Renal pelvis (tissue), 4 donors: ENCODE measurements around the gene KIF11. TPM values are rescaled to one million over a fixed set of nuclear protein-coding genes. Genes with fewer than 3 reads are reported as not detected.

Experiments used
- DNase-seq: peaks from one replicate; pipeline ENCODE4 v3.0.0-alpha.2; 2013
- polyA plus RNA-seq, 3 donors: library from polyadenylated mRNA; unstranded; fragments of 120-200 nt; gene quantifications; one replicate each; pipeline ENCODE4 v1.2.1, GENCODE V29; 2013; ENCODE audit not compliant: insufficient read length in 3 of 3

Gene KIF11
- polyA plus RNA-seq, 3 donors = 26.6 to 29.6 (median 28.9) TPM

- no peak for DNase-seq
Observed at GRCh38 chr10:92664322-92664721, 71.4 kb downstream of the KIF11 start.

- no peak for DNase-seq
Observed at GRCh38 chr10:92667078-92667477, 74.1 kb downstream of the KIF11 start.

- DNase-seq = no peak
Observed at GRCh38 chr10:92677708-92678107, 84.8 kb downstream of the KIF11 start.

GRCh38 chr10:92678206-92678605 lies 85.3 kb downstream of the KIF11 start:
- DNase-seq = no peak

- DNase-seq = no peak
Observed at GRCh38 chr10:92681306-92681834, 88.4 kb downstream of the KIF11 start.

GRCh38 chr10:92688573-92688926 lies 95.6 kb downstream of the KIF11 start:
- DNase-seq = no peak

- DNase-seq = no peak
Observed at GRCh38 chr10:92688927-92689662, 96.2 kb downstream of the KIF11 start.

GRCh38 chr10:92689663-92690210 lies 96.8 kb downstream of the KIF11 start, which contains the start of gene HHEX:
Gene HHEX, plus strand, starts transcription at chr10:92689955. Its CDS starts 32 bp downstream, at chr10:92689987.
- no peak for DNase-seq

GRCh38 chr10:92690211-92690914 lies 97.4 kb downstream of the KIF11 start:
- DNase-seq = no peak

GRCh38 chr10:92690915-92691590 lies 98.1 kb downstream of the KIF11 start:
- no peak for DNase-seq

- DNase-seq = no peak
Observed at GRCh38 chr10:92691591-92692079, 98.7 kb downstream of the KIF11 start.

GRCh38 chr10:92692080-92692671 lies 99.2 kb downstream of the KIF11 start:
- DNase-seq = no peak

- DNase-seq = no peak
Observed at GRCh38 chr10:92692697-92693533, 100.0 kb downstream of the KIF11 start.

- no peak for DNase-seq
Observed at GRCh38 chr10:92693534-92693893, 100.6 kb downstream of the KIF11 start.

- no peak for DNase-seq
Observed at GRCh38 chr10:92695679-92696605, 103.0 kb downstream of the KIF11 start.

GRCh38 chr10:92696606-92697383 lies 103.9 kb downstream of the KIF11 start:
- DNase-seq = no peak

GRCh38 chr10:92697663-92698511 lies 105.0 kb downstream of the KIF11 start:
- DNase-seq = no peak

- no peak for DNase-seq
Observed at GRCh38 chr10:92699193-92699517, 106.2 kb downstream of the KIF11 start.
